Suppressor macrophage treated with lipopolysaccharide for 1 hour (primary cell): ENCODE measurements around the gene MRRF.

Experiments used
- DNase-seq, 3 donors: peaks; one replicate each; pipeline ENCODE4 v3.0.0-alpha.2; 2020 to 2022

MRRF gene

GRCh38 chr9:122264360-122265148, at the start of gene MRRF, which contains the start of gene RBM18:
MRRF (plus strand) TSS chr9:122264882; CDS start chr9:122270892, 6,010 bp downstream.
RBM18 (minus strand) TSS chr9:122264840; CDS start chr9:122261492, 3,348 bp downstream.
- peak; percentile 91 to 96 (median 95) for DNase-seq

GRCh38 chr9:122215663-122216062, 49.0 kb upstream of the MRRF start:
- no peak for DNase-seq

- DNase-seq: no peak
These were observed 48.4 kb upstream of the MRRF start for GRCh38 chr9:122216138-122216797.

GRCh38 chr9:122216798-122217418, 47.8 kb upstream of the MRRF start:
- no peak for DNase-seq

GRCh38 chr9:122217640-122218039, 47.0 kb upstream of the MRRF start:
- DNase-seq: no peak

- DNase-seq: no peak
These were observed 46.4 kb upstream of the MRRF start for GRCh38 chr9:122218071-122218934.

GRCh38 chr9:122218935-122219855, 45.5 kb upstream of the MRRF start:
- DNase-seq: peak in 2 of 3 donors; percentile 12 to 31

GRCh38 chr9:122219856-122220672, 44.6 kb upstream of the MRRF start:
- DNase-seq: peak in 2 of 3 donors; percentile 16 to 44

- DNase-seq: no peak
These were observed 44.0 kb upstream of the MRRF start for GRCh38 chr9:122220673-122221182.

GRCh38 chr9:122221183-122221811, 43.4 kb upstream of the MRRF start:
- DNase-seq: no peak

GRCh38 chr9:122222791-122223190, 41.9 kb upstream of the MRRF start:
- DNase-seq: peak; percentile 58 to 72 (median 60)

- no peak for DNase-seq
These were observed 41.2 kb upstream of the MRRF start for GRCh38 chr9:122223435-122223834.

- no peak for DNase-seq
These were observed 39.2 kb upstream of the MRRF start for GRCh38 chr9:122225312-122226141.

- no peak for DNase-seq
These were observed 38.4 kb upstream of the MRRF start for GRCh38 chr9:122226142-122226757.

GRCh38 chr9:122226758-122227574, 37.7 kb upstream of the MRRF start:
- no peak for DNase-seq

GRCh38 chr9:122227575-122227900, 37.1 kb upstream of the MRRF start:
- no peak for DNase-seq

- DNase-seq: peak in 1 of 3 donors; percentile 24
These were observed 36.5 kb upstream of the MRRF start for GRCh38 chr9:122228191-122228567.
